ENCODE data around the gene EFCAB8.

EFCAB8 gene

GRCh38 chr20:32989507-32990283 is 131.0 kb downstream of the EFCAB8 start:
- no peak for DNase-seq

GRCh38 chr20:32990426-32990825 is 131.7 kb downstream of the EFCAB8 start:
- DNase-seq = peak; percentile 42

GRCh38 chr20:32991383-32991782 is 132.7 kb downstream of the EFCAB8 start:
- DNase-seq = no peak

GRCh38 chr20:32991792-32992641 is 133.3 kb downstream of the EFCAB8 start:
- no peak for DNase-seq

GRCh38 chr20:32993496-32994050 is 134.8 kb downstream of the EFCAB8 start:
- no peak for DNase-seq

- no peak for DNase-seq
Measured at GRCh38 chr20:32995802-32996201, 137.1 kb downstream of the EFCAB8 start.

- no peak for DNase-seq
Measured at GRCh38 chr20:32997431-32997830, 138.7 kb downstream of the EFCAB8 start.

GRCh38 chr20:32999603-33000250 is 141.0 kb downstream of the EFCAB8 start:
- DNase-seq = no peak

- no peak for DNase-seq
Measured at GRCh38 chr20:33000802-33001466, 142.2 kb downstream of the EFCAB8 start.

- no peak for DNase-seq
Measured at GRCh38 chr20:33002087-33002808, 143.5 kb downstream of the EFCAB8 start.

GRCh38 chr20:33004141-33004751 is 145.5 kb downstream of the EFCAB8 start, which contains the start of gene SUN5:
TSS of gene SUN5 (minus strand) at chr20:33004433. CDS start at chr20:33004340, 93 bp downstream.
- no peak for DNase-seq

- no peak for DNase-seq
Measured at GRCh38 chr20:33005132-33005566, 146.4 kb downstream of the EFCAB8 start.

GRCh38 chr20:33005908-33006775 is 147.4 kb downstream of the EFCAB8 start:
- DNase-seq = no peak

- DNase-seq = no peak
Measured at GRCh38 chr20:33006776-33007375, 148.2 kb downstream of the EFCAB8 start.

GRCh38 chr20:33007376-33008335 is 148.9 kb downstream of the EFCAB8 start, which contains the start of gene BPIFB2:
TSS of gene BPIFB2 (plus strand) at chr20:33007704. CDS start at chr20:33008575, 871 bp downstream.
- no peak for DNase-seq

- DNase-seq = no peak
Measured at GRCh38 chr20:33008336-33009213, 149.9 kb downstream of the EFCAB8 start.
